ENCODE measurements around the gene PLIN5.

Gene PLIN5

DNA sequence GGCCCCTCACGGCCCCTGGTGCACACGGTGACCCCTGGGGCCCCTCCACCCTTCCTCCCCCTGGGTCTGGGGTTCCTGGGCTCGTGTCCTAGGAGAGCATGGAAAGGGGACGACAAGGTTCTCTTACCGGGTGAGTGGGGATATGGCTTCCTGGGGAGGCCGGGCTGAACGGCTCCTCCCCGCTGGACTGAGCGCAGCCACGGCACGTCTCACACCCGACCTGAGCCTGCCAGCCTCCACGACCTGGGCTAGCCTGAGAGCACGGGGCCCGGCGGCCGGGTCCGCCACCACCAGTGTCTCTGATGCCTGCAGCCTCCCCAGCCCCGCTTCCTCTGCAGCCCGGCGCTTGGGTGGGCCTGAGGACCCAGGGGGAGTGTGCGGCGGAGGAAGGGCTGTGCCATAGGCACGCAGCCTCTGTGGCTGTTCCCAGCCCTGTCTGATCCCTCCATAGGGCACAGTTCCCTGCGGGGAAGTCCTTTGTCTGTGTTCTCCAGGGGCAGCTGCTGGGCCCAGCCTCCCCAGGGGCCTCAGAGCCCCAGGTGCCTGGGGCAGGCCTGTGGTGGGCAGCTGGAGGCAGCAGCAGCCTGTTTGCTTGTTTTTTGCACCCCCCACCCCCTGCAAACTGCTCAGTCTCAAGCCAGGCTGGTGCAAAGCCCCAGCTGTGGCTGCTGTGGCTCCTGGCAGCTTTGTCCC, 31.7 kb downstream of the PLIN5 start:
- DNase-seq, result no peak

DNA sequence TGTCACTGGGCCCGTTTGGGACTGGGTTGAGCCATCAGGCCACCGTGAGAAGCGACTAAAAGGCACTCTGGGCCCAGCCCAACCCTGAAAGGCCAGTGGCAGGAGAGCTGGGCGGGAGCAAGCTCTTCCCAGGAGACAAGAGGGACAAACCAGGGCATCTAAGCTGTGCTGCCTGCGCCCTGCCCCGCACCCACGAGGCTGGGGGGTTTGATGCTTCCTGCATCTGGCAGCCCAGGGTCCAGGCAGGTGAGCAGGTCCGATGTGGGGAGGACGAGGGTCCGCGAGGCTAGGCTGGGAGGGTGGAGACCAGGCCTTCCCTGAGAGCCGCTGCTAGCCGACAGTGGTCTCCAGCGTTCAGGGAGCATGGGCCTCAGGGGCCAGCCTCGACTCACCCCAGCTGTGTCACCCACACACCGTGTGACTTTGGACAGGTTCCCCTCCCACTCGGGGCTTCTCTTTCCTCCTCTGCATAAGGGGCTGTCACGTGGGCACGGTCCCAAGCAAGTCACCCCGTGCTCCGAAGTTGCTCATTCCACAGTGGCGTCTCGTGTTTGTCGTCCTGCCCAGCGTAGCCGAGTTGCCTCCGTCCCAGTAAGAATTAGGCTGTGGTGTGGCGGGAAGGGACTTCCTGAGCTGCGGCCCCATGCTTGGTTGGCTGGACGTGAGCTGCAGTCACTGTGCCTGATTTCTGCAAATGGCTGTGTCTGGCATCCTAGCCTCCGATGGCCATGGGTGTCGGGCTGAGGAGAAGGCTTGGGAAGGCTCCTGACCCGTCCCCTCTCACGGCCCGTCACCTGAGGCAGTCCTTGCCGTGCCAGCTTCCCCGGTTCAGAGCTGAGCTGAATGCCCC, 32.5 kb downstream of the PLIN5 start:
- DNase-seq, result no peak

DNA sequence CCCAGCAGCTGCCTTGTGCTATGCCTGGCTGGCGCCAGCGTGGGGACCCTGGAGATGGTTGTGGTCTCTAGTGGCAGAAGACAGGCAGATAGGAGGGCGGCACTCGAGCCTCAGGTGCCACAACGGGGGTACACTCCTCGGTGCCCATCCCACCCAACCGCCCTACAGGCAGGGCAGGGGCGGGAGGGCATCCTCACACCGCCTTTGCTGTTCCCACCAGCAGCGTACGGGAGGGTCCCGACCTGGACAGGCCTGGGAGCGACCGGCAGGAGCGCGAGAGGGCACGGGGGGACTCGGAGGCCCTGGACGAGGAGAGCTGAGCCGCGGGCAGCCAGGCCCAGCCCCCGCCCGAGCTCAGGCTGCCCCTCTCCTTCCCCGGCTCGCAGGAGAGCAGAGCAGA, 33.3 kb downstream of the PLIN5 start:
- DNase-seq, result no peak

DNA sequence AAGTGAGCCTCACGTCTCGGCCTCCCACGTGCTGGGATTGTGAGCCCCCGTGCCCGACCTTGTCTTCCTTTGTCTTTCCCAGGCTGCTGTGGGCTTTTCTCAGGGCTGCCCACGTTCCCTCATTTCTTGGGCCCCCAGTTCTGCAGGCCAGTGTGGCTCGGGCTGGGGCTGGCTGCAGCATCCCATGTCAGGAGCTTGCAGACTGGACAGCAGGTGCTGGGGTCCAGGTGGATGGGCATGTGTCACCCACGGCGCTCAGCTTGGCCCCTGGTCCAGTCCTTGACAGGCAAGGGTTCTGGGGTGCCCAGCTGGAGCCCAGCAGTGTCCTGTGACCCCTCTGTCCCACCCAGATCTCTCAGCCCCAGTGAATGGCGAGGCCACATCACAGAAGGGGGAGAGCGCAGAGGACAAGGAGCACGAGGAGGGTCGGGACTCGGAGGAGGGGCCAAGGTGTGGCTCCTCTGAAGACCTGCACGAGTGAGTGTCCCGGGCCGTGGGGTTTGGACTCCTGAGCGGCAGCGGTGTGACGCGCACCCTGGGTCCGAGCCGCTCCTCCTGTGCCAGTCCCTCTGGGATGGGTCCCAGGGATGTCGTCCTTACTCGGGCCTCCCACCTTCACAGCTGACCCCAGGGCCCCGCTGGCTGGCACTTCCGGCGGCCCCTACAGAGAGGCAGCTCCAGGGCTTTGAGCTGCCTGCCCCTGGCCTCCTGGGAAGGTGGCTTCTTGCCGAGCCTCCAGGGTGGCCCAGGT, 34.0 kb downstream of the PLIN5 start:
- DNase-seq, result no peak

DNA sequence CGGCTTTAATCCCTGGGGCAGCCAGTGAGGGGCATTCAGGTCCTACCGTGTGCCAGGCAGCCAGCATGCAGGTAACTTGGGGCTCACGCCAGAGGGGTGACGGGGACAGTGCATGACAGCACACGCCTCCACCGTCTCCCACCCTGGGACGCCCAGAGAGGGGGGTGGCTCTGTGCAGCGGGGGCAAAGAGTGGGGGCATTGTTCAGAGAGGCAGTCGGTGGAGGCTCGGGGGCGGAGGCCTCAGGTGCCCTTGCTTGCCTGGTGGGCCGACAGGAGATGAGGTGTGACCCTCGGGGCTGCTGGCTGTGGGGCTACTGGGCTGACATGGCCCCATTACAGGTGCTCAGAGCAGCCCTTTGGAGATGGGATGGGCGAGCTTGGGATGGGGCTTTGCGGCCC, 35.2 kb downstream of the PLIN5 start:
- no peak for DNase-seq

DNA sequence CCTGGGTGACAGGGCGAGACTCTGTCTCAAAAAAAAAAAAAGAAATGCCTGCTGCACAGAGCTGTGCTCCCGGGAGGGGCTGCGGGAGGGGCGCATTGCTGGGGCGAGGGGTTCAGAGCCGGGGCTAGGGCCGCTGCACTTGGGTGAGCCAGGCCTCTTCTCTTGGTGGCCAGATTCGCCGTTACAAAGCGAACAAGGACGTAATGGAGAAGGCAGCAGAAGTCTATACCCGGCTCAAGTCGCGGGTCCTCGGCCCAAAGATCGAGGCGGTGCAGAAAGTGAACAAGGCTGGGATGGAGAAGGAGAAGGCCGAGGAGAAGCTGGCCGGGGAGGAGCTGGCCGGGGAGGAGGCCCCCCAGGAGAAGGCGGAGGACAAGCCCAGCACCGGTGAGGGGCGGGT, 35.7 kb downstream of the PLIN5 start:
- no peak for DNase-seq

DNA sequence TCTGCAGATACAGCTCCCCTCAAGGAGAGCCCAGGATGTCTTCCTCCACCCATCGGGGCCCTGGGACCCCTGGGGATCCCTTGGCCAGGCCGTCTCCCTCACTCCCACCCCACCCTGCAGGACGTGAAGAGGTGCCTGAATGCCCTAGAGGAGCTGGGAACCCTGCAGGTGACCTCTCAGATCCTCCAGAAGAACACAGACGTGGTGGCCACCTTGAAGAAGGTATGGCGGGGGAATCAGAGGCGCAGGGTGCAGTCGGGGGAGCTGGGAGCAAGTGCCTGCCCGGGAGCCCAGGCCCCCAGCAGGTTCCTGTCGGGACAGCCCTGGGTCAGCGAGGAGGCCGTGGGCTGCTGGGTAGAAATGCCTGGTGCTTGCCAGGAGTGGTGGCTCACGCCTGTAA, 36.3 kb downstream of the PLIN5 start:
- no peak for DNase-seq

DNA sequence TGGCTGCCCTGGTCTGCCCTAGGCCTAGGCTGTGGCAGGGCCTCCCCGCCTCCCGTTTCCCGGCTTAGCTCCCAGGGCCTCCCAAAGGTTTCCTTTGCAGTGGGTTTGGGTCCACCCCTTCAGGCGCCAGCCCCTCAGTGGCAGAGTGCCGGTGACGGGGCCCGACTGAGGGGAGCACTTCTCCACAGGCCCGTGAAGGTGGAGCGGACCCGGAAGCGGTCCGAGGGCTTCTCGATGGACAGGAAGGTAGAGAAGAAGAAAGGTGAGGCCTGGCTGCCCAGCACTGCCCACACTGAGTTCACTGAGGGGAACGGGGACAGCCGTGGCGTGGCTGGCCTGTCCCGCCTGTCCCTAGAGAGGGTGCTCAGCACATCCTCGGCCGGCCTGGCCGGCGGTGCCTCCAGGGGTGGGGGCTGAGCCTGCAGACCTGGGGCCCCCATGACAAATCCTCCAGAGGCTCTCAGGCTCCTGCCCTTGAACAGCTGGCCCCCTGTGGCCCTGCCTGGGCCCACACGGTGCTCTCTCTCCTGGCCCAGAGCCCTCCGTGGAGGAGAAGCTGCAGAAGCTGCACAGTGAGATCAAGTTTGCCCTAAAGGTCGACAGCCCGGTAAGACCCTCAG, 37.1 kb downstream of the PLIN5 start:
- no peak for DNase-seq

DNA sequence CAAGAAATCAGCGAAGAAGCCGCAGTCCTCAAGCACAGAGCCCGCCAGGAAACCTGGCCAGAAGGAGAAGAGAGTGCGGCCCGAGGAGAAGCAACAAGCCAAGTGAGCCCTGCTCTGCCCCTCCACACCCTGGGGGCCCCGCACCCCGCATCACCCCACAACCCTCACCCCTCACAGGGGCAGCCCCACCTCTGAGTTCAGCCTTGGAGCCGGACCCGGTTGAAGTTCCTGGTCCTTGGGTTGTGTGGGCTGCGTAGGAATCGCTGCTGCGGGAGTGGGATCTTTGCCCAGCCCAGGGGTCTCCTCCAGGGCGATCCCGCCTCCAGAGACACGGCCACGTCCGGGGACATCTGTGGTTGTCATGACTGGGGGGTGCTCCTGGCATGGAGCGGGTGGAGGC, 38.7 kb downstream of the PLIN5 start:
- no peak for DNase-seq

DNA sequence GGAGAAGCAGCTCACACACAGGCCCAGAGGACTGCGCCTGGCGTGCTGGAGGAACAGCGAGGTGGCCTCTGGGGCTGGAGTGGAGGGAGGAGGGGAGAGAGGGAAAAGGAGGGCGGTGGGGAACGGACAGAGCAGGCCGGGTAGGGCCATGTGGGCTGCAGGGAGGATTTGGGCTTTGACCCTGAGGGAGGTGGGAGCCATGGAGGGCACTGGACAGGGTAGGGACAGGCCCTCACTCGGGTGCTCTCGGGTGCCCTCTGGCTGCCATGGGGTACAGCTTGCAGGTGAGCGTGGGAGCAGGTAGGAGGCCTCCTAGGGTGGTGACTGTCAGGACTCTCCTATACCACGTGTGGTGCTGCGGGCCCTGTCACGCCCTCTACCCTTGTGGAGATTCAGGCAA, 39.6 kb downstream of the PLIN5 start:
- no peak for DNase-seq

DNA sequence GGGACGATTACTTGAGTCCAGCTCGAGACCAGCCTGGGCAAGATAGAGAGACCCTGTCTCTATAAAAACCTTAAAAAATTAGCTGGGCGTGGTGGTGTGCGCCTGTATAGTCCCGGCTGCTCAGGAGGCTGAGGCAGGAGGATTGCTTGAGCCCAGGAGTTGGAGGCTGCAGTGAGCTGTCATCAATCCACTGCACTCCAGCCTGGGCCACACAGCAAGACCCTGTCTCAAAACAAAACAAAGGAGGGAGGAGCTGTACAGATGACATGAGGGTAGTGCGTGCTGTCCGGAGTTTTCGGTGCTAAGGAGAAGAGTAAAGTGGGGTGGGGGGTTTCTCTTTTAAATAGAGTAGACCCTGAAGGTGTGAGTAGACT, 40.3 kb downstream of the PLIN5 start:
- no peak for DNase-seq

DNA sequence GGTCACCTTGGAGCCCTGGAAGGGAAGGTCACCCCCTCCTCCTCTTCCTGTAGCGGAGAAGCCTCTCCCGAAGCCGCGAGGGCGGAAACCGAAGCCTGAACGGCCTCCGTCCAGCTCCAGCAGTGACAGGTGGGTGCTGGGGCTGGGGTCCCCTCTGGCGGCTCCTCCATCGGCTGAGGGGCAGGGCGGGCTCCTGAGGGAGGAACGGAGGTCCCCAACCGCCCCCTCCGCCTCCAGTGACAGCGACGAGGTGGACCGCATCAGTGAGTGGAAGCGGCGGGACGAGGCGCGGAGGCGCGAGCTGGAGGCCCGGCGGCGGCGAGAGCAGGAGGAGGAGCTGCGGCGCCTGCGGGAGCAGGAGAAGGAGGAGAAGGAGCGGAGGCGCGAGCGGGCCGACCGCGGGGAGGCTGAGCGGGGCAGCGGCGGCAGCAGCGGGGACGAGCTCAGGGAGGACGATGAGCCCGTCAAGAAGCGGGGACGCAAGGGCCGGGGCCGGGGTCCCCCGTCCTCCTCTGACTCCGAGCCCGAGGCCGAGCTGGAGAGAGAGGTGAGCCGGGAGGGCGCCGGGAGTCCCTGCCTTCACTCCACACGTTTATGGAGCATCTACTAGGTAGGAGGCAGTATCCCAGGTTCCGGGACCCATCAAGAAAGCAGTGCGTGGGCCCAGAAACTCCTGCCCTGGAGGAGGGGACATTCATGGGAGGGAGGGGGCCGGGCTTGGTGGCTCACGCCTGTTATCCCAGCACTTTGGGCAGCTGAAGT, 40.9 kb downstream of the PLIN5 start:
- DNase-seq, result no peak

DNA sequence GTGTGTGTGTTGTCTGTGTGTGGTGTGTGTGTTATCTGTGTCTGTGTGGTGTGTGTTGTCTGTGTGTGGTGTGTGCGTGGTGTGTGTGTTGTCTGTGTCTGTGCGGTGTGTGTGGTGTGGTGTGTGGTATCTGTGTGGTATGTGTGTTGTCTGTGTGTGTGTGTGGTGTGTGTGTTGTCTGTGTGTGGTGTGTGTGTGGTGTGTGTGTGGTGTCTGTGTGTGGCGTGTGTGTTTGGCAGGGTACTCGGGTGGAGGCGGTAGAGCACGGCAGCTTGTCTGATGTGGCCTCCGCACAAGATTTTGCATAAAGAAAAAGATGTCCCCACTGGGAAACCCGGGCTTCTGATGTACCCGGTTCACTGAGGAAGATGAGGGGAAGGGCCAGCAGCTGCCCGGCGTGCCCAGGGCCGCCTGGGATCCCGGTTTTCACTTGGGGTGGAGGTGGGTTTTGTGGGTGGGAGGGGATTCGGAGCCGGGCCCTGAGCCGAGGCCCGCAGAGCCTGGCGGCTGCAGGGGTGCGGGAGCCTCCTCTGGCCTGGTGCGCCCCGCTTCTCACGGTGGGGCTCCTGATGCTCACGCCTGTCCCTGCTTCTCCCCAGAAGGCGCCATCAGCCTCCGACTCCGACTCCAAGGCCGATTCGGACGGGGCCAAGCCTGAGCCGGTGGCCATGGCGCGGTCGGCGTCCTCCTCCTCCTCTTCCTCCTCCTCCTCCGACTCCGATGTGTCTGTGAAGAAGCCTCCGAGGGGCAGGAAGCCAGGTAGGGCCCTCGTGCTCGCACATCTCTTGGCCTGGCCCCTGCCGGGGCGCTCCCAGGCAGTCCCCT, 41.7 kb downstream of the PLIN5 start:
- no peak for DNase-seq

DNA sequence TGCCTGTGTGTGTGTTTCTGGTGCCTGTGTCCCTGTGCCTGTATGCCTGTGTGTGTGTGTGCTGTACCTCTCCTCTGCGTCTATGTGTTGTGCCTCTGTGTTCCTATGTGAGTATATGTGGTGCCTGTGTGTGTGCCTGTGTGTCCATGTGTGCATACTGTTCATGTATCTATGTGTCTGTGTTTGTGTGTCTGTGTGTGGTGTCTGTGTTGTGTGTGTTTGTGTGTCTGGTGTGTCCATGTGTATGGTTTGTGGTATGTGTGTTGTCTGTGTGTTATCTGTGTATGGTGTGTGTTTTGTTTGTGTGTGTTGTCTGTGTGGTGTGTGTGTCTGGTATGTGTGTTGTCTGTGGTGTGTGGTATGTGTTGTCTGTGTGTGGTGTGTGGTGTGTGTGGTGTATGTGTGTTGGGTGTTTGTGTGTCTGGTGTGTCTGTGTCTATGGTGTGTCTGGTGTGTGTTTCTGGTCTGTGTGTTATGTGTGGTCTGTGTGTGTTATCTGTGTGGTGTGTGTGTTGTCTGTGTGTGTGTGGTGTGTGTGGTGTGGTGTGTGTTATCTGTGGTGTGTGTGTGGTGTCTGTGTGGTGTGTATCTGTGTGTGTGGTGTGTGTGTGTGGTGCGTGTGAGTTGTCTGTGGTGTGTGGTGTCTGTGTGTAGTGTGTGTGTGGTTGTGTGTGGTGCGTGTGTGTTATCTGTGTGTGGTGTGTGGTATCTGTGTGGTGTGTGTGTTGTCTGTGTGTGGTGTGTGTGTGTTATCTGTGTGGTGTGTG, 42.5 kb downstream of the PLIN5 start:
- no peak for DNase-seq

DNA sequence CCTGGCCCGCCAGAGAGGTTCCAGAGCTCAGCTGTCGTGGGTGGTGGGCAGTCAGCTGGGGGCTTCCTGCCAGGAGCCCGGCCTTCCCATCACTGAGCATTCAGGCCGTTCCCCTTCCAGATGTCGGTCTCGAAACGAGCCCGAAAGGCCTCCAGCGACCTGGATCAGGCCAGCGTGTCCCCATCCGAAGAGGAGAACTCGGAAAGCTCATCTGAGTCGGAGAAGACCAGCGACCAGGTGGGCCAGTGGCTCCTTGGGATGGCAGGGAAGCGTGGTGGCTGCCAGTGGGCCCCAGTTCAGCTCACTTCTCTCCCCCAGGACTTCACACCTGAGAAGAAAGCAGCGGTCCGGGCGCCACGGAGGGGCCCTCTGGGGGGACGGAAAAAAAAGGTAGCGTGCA, 43.6 kb downstream of the PLIN5 start:
- no peak for DNase-seq

DNA sequence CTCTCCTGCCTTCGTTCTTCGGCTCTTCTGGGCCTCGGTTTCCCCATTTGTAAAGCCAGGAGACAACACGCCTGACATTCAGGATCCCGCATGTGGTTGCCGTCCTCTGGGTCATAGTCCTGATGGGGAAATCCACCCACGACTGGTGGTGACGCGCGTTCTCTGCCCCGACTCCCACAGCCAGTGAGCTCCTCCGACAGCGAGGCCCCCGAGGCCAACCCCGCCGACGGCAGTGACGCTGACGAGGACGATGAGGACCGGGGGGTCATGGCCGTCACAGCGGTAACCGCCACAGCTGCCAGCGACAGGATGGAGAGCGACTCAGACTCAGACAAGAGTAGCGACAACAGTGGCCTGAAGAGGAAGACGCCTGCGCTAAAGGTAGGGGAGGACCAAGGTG, 46.5 kb downstream of the PLIN5 start:
- DNase-seq, result no peak

DNA sequence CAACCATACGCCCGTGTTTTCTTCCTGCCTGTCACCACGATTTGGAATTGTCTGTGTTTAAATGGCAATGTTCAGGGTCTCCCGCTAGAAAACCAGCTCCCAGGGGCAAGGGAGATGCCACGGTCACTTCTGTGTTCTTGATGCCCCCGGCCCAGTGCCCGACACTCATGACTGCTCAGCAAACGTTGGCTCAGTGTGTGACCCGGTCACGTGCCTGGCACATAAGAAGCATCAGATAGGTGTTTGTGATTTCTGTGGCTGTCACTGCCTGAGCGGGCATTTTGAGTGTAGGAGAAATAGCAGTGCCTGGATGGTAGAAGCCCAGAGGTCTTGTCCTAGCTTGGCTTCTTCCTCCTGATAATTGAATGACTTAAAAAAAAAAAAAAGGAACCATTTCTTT, 47.5 kb downstream of the PLIN5 start:
- no peak for DNase-seq

DNA sequence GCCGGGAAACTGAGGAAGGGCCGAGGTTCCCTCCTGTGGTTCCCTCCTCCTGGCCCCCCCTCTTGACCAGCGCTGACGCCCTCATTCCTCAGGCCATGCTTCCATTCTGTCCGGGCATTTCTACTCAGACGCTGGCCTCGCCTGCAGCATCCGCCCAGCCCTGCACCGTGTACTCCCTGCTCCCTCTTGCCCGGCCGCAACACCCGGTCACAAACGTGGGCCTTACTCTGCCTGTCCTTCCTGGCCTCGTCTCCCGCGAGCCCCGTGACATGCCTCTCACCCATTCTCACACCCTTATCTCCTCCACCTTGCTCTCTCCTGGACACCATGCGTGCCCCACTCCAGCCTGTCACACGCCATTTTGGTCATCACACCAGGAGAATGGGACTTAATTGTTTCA, 51.6 kb downstream of the PLIN5 start:
- DNase-seq, result no peak

DNA sequence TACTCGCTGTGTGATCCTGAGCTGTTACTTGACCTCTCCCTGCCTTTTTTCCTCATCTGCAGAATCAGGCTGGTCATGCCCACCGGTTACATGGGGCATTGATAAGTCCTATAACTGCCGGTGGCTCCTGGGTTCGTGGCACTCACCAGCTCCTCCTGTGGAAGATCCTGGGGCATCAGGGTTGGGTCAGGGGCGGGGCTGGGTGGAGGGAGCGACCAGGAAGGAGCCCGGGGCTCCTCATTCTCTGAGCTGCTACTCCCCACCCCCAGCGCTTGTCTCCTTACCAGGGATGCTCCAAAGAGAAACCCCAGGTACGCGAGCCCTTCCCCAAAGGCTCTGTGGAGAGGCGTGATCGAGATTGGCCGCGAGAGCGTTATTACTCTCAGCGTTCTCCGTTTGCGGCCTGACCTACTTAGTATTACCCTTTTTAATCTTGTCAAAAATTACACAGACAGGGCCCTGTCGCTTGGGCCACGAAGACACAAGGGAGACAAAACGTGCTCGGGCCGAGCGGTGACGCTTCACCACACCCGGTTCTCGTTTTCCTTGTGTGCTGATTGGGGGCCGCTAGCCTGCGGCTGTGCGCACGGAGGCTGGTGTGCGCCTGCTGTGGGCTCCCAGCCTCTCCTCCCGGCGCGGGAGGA, 52.2 kb downstream of the PLIN5 start:
- DNase-seq, result no peak

DNA sequence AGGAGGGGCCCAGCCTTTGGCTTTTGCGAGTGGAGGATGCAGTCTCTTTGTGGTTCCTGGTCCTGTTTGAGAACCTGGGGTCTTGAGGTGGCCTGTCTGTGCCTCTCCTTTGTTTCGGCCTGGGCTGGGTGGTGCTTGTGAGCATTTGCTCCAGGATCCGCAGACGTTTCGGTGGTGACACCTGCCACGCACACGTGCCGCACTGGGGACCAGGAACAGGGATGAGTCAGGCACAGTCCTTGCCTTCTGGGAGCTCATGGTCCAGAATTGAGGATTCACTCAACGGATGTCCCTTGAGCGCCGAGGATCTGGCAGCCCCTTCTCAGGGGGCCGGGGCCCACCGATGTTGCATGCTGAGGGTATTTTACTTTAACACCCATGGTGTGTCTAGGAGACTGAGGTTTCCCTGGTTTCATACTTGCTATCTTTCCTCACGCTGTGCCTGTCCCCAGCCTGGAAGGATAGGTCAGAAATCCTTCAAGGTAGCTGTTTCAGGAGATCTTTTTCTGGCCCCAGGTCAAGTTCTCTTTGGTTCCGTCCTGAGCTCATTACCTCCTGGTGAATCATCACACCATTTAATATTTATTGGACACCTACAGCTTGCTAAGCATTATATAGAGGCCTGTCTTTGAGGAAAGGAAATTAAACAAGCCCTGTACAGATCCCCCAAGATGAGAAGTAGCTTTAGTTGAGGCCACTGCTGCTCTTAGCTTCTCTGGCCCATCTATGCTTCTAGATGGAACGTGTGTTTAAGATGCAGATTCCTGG, 57.8 kb downstream of the PLIN5 start:
- DNase-seq, result no peak

All from amniotic stem cell (primary cell).